H1 (cell line): ENCODE results near the gene ASPDH. TPM values are rescaled to one million over a fixed set of nuclear protein-coding genes. Genes with fewer than 3 reads are reported as not detected.

Experiments
- NRF1 ChIP-seq: IDR thresholded peaks from 2 replicates; pipeline ENCODE4 v1.6.1; 2011; ENCODE audit warnings: mild to moderate bottlenecking, low read depth, low read length, improper control_type of control experiment
- SIN3A ChIP-seq, 2 experiments: IDR thresholded peaks in 1 of 2; conservative IDR thresholded peaks in 1 of 2; 2 replicates each; pipeline ENCODE4 v1.6.1; 2011 to 2012; ENCODE audit warnings: low read length in 2 of 2, improper control_type of control experiment in 1 of 2, low read depth in 1 of 2, mild to moderate bottlenecking in 1 of 2
- SIX5 ChIP-seq: IDR thresholded peaks from 2 replicates; pipeline ENCODE4 v1.6.1; 2011; ENCODE audit warnings: mild to moderate bottlenecking, low read depth, low read length
- SP2 ChIP-seq: IDR thresholded peaks from 2 replicates; pipeline ENCODE4 v1.6.1; 2012; ENCODE audit warnings: mild to moderate bottlenecking, low read length, inconsistent platforms
- SP4 ChIP-seq: IDR thresholded peaks from 2 replicates; pipeline ENCODE4 v1.6.1; 2012; ENCODE audit warnings: low read length, inconsistent platforms
- polyA plus RNA-seq, 7 experiments: library from polyadenylated mRNA; depleted of rRNA in 3 of 7; stranded (reverse) in 5 of 7; unstranded in 2 of 7; fragments of >200 nt in 5 of 7; fragments of 200-250 nt in 2 of 7; gene quantifications; 1 replicate in 5 of 7; 2 replicates in 1 of 7; 4 replicates in 1 of 7; pipeline versions ENCODE4 v1.2.1 to v1.2.3, GENCODE V29; 2011 to 2013; ENCODE audit warnings: missing spikeins in 2 of 7, mixed read lengths in 2 of 7
- total RNA-seq: library from RNA; stranded (reverse); fragmentation: NEBNext Ultra II Directional; extraction: Animal tissue kit (Norgen Biotek cat#: 25700); gene quantifications from 2 replicates; pipeline ENCODE4 v1.2.1, GENCODE V29; 2021
- TF ChIP-seq, protein P1 (sequence below): IDR thresholded peaks from 2 replicates; pipeline ENCODE4 v1.6.1; 2011; ENCODE audit warnings: low read length, improper control_type of control experiment

Gene ASPDH
- total and polyA plus RNA-seq, 2 of the 8 experiments (the other 6 are each of a cell fraction or from before 2014, with no cell fraction given), result not detected

GRCh38 chr19:50506700-50507099, 7.0 kb downstream of the ASPDH start (continued):
- TF ChIP-seq SIN3A (conservative IDR thresholded peaks at IDR 0.05 in 1 of 2, IDR thresholded peaks at IDR 0.05 in 1 of 2; ENCODE audit: low read depth in 1 of 2, low read length in 2 of 2) (no peak), SP2 (no peak), NRF1 (no peak), SP4 (no peak), SIX5 (no peak)
- TF ChIP-seq, protein P1, sequence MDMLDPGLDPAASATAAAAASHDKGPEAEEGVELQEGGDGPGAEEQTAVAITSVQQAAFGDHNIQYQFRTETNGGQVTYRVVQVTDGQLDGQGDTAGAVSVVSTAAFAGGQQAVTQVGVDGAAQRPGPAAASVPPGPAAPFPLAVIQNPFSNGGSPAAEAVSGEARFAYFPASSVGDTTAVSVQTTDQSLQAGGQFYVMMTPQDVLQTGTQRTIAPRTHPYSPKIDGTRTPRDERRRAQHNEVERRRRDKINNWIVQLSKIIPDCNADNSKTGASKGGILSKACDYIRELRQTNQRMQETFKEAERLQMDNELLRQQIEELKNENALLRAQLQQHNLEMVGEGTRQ, result no peak
